ENCODE results near the gene MACROD2. TPM values are rescaled to one million over a fixed set of nuclear protein-coding genes. Genes with fewer than 3 reads are reported as not detected.

The MACROD2 gene
- total and polyA plus RNA-seq, 2 experiments from 2014 or later = 2.8 to 4.3 TPM

DNA sequence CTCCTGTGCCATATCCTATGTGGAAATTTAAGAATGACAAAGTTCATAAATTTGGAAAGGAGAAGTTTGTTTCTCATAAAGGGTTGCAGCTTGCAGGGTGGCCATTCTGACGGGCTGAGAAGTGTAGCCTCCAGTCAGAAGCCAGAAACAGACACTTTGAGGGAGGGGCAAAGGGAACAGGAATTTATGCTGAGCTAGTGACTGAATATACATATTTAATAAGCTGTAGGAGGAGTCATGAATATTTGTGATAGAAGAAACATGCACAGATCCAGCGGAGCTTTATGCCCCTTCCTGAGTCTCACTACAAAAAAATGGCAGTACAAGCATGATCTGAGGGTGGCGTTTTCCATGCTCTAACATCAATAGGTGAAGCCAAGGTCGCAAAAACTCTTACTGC, 1779.6 kb downstream of the MACROD2 start:
- no peaks in the 10 kb centered on the region for H3K27me3 ChIP-seq (ENCODE audit: insufficient read depth)
- peaks cover 7% of the 10 kb centered on the region; the same call in 1 of the 3 replicates for H3K9me3 Mint-ChIP-seq
- no peaks in the 10 kb centered on the region for H4K20me1 ChIP-seq (replicated peaks; ENCODE audit: insufficient read depth)
- H3F3A ChIP-seq (replicated peaks; ENCODE audit: low read depth) = no peaks in the 10 kb centered on the region
- H3K4me1 ChIP-seq (ENCODE audit: insufficient read depth) = peaks cover 14% of the 10 kb centered on the region; the same call in 1 of the 2 replicates
- H3K4me3 Mint-ChIP-seq = no peak overlapping the region
- peak overlapping the region; percentile 45; the same call in 1 of the 2 replicates for H2AFZ ChIP-seq
- no peaks in the 10 kb centered on the region for H3K9me2 ChIP-seq (ENCODE audit: insufficient read depth)
- no peaks in the 10 kb centered on the region for H3K79me2 ChIP-seq (replicated peaks; ENCODE audit: insufficient read depth)
- peaks cover 26% of the 10 kb centered on the region for H3K4me1 Mint-ChIP-seq
- no peak overlapping the region for H3K4me3 ChIP-seq
- no peak overlapping the region for H3K27ac ChIP-seq (ENCODE audit: low read depth)
- no peaks in the 10 kb centered on the region for H3K36me3 ChIP-seq (ENCODE audit: insufficient read depth)
- ATAC-seq (no peak), DNase-seq (ENCODE audit: low spot score) (no peak)
- H3K4me2 ChIP-seq = no peak overlapping the region
- H3K36me3 Mint-ChIP-seq (ENCODE audit: low read depth) = peaks cover 5% of the 10 kb centered on the region; the same call in 1 of the 3 replicates
- TF ChIP-seq EZH2phosphoT487 (IDR thresholded peaks at IDR 0.05; ENCODE audit: unreplicated experiment) = no peak
- H3K27ac Mint-ChIP-seq = no peak overlapping the region
- peaks cover 1% of the 10 kb centered on the region for H3K27me3 Mint-ChIP-seq (ENCODE audit: insufficient read depth, low read depth, poor library complexity)

DNA sequence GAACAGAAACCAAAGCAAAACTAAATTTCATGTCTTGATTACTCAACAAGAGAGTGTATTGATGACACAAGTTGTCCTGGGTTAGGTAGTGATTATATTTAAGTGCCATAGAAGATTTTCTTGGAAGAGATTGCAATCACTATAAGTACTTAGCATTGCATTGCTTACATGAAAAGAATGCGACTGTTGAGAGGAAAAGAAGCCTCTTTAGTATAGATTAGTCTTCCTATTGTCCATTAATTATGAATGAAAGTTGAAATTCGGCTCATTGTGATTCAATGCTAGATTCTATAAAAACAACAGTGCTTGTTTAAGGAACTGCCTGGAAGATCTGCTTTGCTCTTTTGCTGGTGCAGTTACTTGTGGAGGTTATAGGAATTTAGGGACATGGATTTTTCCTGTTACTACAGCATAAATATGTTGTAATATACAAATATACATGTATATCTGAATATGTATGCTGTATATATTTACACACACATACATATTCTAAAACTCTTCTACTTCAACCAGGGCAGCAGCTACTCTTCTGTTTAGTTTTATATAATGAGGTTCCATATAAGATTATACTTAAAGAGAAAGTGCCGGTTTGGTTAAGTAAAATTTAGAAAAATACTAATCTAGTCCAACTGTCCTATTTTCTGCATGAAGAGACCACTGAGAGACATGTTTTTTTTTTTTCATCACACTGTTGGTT, 1781.6 kb downstream of the MACROD2 start:
- no peak for TF ChIP-seq STAT1 (IDR thresholded peaks at IDR 0.05; ENCODE audit: unreplicated experiment)
- no peak for TF ChIP-seq EZH2 (IDR thresholded peaks at IDR 0.05; ENCODE audit: low read depth, unreplicated experiment)
- no peak for TF ChIP-seq JUNB (IDR thresholded peaks at IDR 0.05; ENCODE audit: unreplicated experiment)
- no peak for TF ChIP-seq ZNF114 (CRISPR knock-in tag; IDR thresholded peaks at IDR 0.05)
- TF ChIP-seq EZH2phosphoT487 (IDR thresholded peaks at IDR 0.05; ENCODE audit: unreplicated experiment) = no peak
- no peak for TF ChIP-seq NANOG (IDR thresholded peaks at IDR 0.05; ENCODE audit: borderline replicate concordance)
- no peak for TF ChIP-seq CREB1 (CRISPR knock-in tag; IDR thresholded peaks at IDR 0.05; ENCODE audit: low read depth)
- Mint-ChIP-seq H3K36me3 (ENCODE audit: low read depth) (peaks cover 5% of the 10 kb centered on the region; the same call in 2 of the 3 replicates), H3K4me1 (peaks cover 26% of the 10 kb centered on the region), H3K9me3 (peaks cover 7% of the 10 kb centered on the region; the same call in 1 of the 3 replicates), H3K27ac (no peak overlapping the region; the same call in 1 of the 2 replicates), H3K27me3 (ENCODE audit: insufficient read depth, low read depth, poor library complexity) (peaks cover 1% of the 10 kb centered on the region), H3K4me3 (no peak overlapping the region)
- H3K9me2 ChIP-seq (ENCODE audit: insufficient read depth) = no peaks in the 10 kb centered on the region
- no peak overlapping the region for H2AFZ ChIP-seq
- no peak overlapping the region for H3K27ac ChIP-seq (ENCODE audit: low read depth)
- 0 out of 2 replicates have a peak overlapping the region, but pooled peaks have one; percentile 15 for H3K4me2 ChIP-seq
- no peaks in the 10 kb centered on the region for H3K36me3 ChIP-seq (ENCODE audit: insufficient read depth)
- no peaks in the 10 kb centered on the region for H3K27me3 ChIP-seq (ENCODE audit: insufficient read depth)
- no peaks in the 10 kb centered on the region for H3F3A ChIP-seq (replicated peaks; ENCODE audit: low read depth)
- H3K4me3 ChIP-seq = no peak overlapping the region
- no peaks in the 10 kb centered on the region for H3K79me2 ChIP-seq (replicated peaks; ENCODE audit: insufficient read depth)
- no peak for ATAC-seq
- H4K20me1 ChIP-seq (replicated peaks; ENCODE audit: insufficient read depth) = no peaks in the 10 kb centered on the region
- H3K4me1 ChIP-seq (ENCODE audit: insufficient read depth) = peaks cover 14% of the 10 kb centered on the region; the same call in 1 of the 2 replicates
- DNase-seq (ENCODE audit: low spot score) = no peak

DNA sequence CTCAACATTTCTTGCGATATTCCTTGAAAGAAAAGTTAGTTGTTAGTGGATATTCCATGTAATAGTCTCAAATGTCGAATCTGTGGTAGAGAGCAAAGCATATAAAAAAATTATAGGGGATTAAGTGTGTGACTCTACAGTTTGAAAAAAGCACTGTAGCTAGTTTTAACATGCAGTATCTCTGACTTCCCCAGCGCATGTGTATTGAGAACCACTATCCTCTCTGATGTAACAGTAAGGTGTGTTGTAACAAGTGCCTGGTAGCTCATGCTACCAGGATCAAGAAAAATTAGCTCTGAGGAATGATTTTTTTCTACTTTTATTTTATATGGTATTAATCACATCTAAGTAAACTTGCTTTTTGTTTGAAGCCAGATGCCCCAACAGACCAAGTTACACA, 1788.7 kb downstream of the MACROD2 start:
- peaks cover 13% of the 10 kb centered on the region for H3K4me1 ChIP-seq (ENCODE audit: insufficient read depth)
- Mint-ChIP-seq H3K36me3 (ENCODE audit: low read depth) (no peaks in the 10 kb centered on the region; the same call in 2 of the 3 replicates), H3K9me3 (no peaks in the 10 kb centered on the region; the same call in 2 of the 3 replicates), H3K27ac (no peak overlapping the region), H3K4me3 (no peak overlapping the region), H3K27me3 (ENCODE audit: insufficient read depth, low read depth, poor library complexity) (peaks cover 2% of the 10 kb centered on the region), H3K4me1 (peaks cover 21% of the 10 kb centered on the region)
- no peak for ATAC-seq
- no peaks in the 10 kb centered on the region for H3K79me2 ChIP-seq (replicated peaks; ENCODE audit: insufficient read depth)
- H4K20me1 ChIP-seq (replicated peaks; ENCODE audit: insufficient read depth) = no peaks in the 10 kb centered on the region
- no peaks in the 10 kb centered on the region for H3F3A ChIP-seq (replicated peaks; ENCODE audit: low read depth)
- H3K4me3 ChIP-seq = no peak overlapping the region
- H3K9me2 ChIP-seq (ENCODE audit: insufficient read depth) = no peaks in the 10 kb centered on the region
- no peaks in the 10 kb centered on the region for H3K36me3 ChIP-seq (ENCODE audit: insufficient read depth)
- no peaks in the 10 kb centered on the region for H3K27me3 ChIP-seq (ENCODE audit: insufficient read depth)
- H3K27ac ChIP-seq (ENCODE audit: low read depth) = no peak overlapping the region
- DNase-seq (ENCODE audit: low spot score) = no peak
- no peak overlapping the region for H2AFZ ChIP-seq
- H3K4me2 ChIP-seq = no peak overlapping the region
- TF ChIP-seq, protein P1, sequence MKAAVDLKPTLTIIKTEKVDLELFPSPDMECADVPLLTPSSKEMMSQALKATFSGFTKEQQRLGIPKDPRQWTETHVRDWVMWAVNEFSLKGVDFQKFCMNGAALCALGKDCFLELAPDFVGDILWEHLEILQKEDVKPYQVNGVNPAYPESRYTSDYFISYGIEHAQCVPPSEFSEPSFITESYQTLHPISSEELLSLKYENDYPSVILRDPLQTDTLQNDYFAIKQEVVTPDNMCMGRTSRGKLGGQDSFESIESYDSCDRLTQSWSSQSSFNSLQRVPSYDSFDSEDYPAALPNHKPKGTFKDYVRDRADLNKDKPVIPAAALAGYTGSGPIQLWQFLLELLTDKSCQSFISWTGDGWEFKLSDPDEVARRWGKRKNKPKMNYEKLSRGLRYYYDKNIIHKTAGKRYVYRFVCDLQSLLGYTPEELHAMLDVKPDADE (IDR thresholded peaks at IDR 0.05) = no peak
- TF ChIP-seq ZNF114 (CRISPR knock-in tag; IDR thresholded peaks at IDR 0.05) (no peak), STAT1 (IDR thresholded peaks at IDR 0.05; ENCODE audit: unreplicated experiment) (no peak), POLR2AphosphoS5 (IDR thresholded peaks at IDR 0.05; ENCODE audit: low read depth) (no peak), NANOG (IDR thresholded peaks at IDR 0.05; ENCODE audit: borderline replicate concordance) (no peak), JUNB (IDR thresholded peaks at IDR 0.05; ENCODE audit: unreplicated experiment) (no peak), ZNF331 (CRISPR knock-in tag; IDR thresholded peaks at IDR 0.05; ENCODE audit: low read depth) (no peak)
- TF ChIP-seq, protein P2, sequence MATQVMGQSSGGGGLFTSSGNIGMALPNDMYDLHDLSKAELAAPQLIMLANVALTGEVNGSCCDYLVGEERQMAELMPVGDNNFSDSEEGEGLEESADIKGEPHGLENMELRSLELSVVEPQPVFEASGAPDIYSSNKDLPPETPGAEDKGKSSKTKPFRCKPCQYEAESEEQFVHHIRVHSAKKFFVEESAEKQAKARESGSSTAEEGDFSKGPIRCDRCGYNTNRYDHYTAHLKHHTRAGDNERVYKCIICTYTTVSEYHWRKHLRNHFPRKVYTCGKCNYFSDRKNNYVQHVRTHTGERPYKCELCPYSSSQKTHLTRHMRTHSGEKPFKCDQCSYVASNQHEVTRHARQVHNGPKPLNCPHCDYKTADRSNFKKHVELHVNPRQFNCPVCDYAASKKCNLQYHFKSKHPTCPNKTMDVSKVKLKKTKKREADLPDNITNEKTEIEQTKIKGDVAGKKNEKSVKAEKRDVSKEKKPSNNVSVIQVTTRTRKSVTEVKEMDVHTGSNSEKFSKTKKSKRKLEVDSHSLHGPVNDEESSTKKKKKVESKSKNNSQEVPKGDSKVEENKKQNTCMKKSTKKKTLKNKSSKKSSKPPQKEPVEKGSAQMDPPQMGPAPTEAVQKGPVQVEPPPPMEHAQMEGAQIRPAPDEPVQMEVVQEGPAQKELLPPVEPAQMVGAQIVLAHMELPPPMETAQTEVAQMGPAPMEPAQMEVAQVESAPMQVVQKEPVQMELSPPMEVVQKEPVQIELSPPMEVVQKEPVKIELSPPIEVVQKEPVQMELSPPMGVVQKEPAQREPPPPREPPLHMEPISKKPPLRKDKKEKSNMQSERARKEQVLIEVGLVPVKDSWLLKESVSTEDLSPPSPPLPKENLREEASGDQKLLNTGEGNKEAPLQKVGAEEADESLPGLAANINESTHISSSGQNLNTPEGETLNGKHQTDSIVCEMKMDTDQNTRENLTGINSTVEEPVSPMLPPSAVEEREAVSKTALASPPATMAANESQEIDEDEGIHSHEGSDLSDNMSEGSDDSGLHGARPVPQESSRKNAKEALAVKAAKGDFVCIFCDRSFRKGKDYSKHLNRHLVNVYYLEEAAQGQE (IDR thresholded peaks at IDR 0.05; ENCODE audit: unreplicated experiment) = no peak

Data from GM23338 (cell line).